ENCODE results near the gene C22orf15. TPM values are rescaled to one million over a fixed set of nuclear protein-coding genes. Genes with fewer than 3 reads are reported as not detected.
A peak's percentile ranks its signal among the peaks of the same experiment; 100 is the strongest.

Gene C22orf15
- total RNA-seq, 1 experiment from 2014 or later: not detected

GRCh38 chr22:23743303-23743705 is 19.5 kb upstream of the C22orf15 start:
- H3K36me3 ChIP-seq (ENCODE audit: control insufficient read depth in 1 of 2, insufficient read depth in 2 of 2, low read length in 2 of 2): peaks cover 0 to 8% of the 10 kb centered on the region in 2 experiments; a peak in 2 of 4 replicates
- no peak overlapping the region for H3K4me3 ChIP-seq (replicated peaks in 1 of 2; ENCODE audit: low read depth in 1 of 2, low read length in 2 of 2)
- no peak overlapping the region for H2AFZ ChIP-seq (ENCODE audit: low read depth, low read length, poor library complexity, severe bottlenecking)
- no peak for TF ChIP-seq ZFX (IDR thresholded peaks at IDR 0.05)
- TF ChIP-seq CBX3 (IDR thresholded peaks at IDR 0.05; ENCODE audit: low read depth): no peak
- TF ChIP-seq EGR1 (IDR thresholded peaks at IDR 0.05; ENCODE audit: low read depth): no peak
- no peak for TF ChIP-seq EZH2phosphoT487 (IDR thresholded peaks at IDR 0.05; ENCODE audit: borderline replicate concordance)
- TF ChIP-seq POLR2A (IDR thresholded peaks at IDR 0.05; ENCODE audit: borderline replicate concordance, extremely low read depth, insufficient read depth, insufficient read length): no peak
- no peak for TF ChIP-seq ZNF274 (IDR thresholded peaks at IDR 0.05; ENCODE audit: low read depth, low read length)
- TF ChIP-seq YY1 (IDR thresholded peaks at IDR 0.05; ENCODE audit: extremely low read depth, insufficient replicate concordance, low read depth, low read length): no peak
- no peak for TF ChIP-seq SIN3A (IDR thresholded peaks at IDR 0.05; ENCODE audit: low read depth)
- BruUV-seq (replicated peaks): TSS peak; percentile 12
- no peak for DNase-seq (ENCODE audit: low read depth, low spot score)
- intact Hi-C loops (cut with micrococcal nuclease): no loop called here
- no peaks in the 10 kb centered on the region for H3K79me2 ChIP-seq (ENCODE audit: insufficient read depth, low read length)
- no peaks in the 10 kb centered on the region for H4K20me1 ChIP-seq (ENCODE audit: insufficient read depth)
- H3K4me1 ChIP-seq (ENCODE audit: control insufficient read depth in 1 of 2, insufficient read depth in 2 of 2, low read length in 2 of 2): no peaks in the 10 kb centered on the region
- H3K4me2 ChIP-seq (ENCODE audit: low read length): no peak overlapping the region
- no peaks in the 10 kb centered on the region for H3K9me2 ChIP-seq (ENCODE audit: insufficient read depth)
- ChIA-PET POLR2A (no interaction called here), CTCF (no interaction called here), RAD21 (ENCODE audit: low non-redundant PET in 1 of 2, low total read pairs in 2 of 2, uncharacterized antibody in 2 of 2, unreplicated experiment in 2 of 2) (no interaction called here)
- H3K9me3 ChIP-seq (ENCODE audit: control insufficient read depth in 1 of 2, insufficient read depth in 1 of 2, low read depth in 1 of 2, low read length in 2 of 2): no peaks in the 10 kb centered on the region
- ATAC-seq: no peak
- no peaks in the 10 kb centered on the region for H3K27me3 ChIP-seq (ENCODE audit: insufficient read depth, low read length)
- no peak overlapping the region for H3K27ac ChIP-seq (ENCODE audit: low read depth, low read length)
- no peak overlapping the region for H3K9ac ChIP-seq (ENCODE audit: low read length)

- Histone ChIP-seq H3K27ac (ENCODE audit: low read depth, low read length) (no peak overlapping the region), H3K9me2 (ENCODE audit: insufficient read depth) (no peaks in the 10 kb centered on the region), H3K27me3 (ENCODE audit: insufficient read depth, low read length) (no peaks in the 10 kb centered on the region), H3K79me2 (ENCODE audit: insufficient read depth, low read length) (no peaks in the 10 kb centered on the region), H3K36me3 (ENCODE audit: control insufficient read depth in 1 of 2, insufficient read depth in 2 of 2, low read length in 2 of 2) (peaks cover 0 to 8% of the 10 kb centered on the region in 2 experiments; a peak in 2 of 4 replicates), H3K4me3 (replicated peaks in 1 of 2; ENCODE audit: low read depth in 1 of 2, low read length in 2 of 2) (no peak overlapping the region), H2AFZ (ENCODE audit: low read depth, low read length, poor library complexity, severe bottlenecking) (no peak overlapping the region), H3K4me2 (ENCODE audit: low read length) (no peak overlapping the region), H4K20me1 (ENCODE audit: insufficient read depth) (no peaks in the 10 kb centered on the region), H3K4me1 (ENCODE audit: control insufficient read depth in 1 of 2, insufficient read depth in 2 of 2, low read length in 2 of 2) (no peaks in the 10 kb centered on the region), H3K9me3 (ENCODE audit: control insufficient read depth in 1 of 2, insufficient read depth in 1 of 2, low read depth in 1 of 2, low read length in 2 of 2) (no peaks in the 10 kb centered on the region), H3K9ac (ENCODE audit: low read length) (no peak overlapping the region)
- POLR2A ChIA-PET: no interaction called here
- DNase-seq (ENCODE audit: low read depth, low spot score) (no peak), ATAC-seq (no peak)
- CTCF ChIA-PET: no interaction called here
- no TSS peak for BruUV-seq (replicated peaks)
- intact Hi-C loops (cut with micrococcal nuclease): no loop called here
- RAD21 ChIA-PET (ENCODE audit: low non-redundant PET in 1 of 2, low total read pairs in 2 of 2, uncharacterized antibody in 2 of 2, unreplicated experiment in 2 of 2): no interaction called here
- no peak for TF ChIP-seq SRF (IDR thresholded peaks at IDR 0.05; ENCODE audit: low read depth)
- no peak for TF ChIP-seq SIN3A (IDR thresholded peaks at IDR 0.05; ENCODE audit: low read depth)
- TF ChIP-seq EGR1 (IDR thresholded peaks at IDR 0.05; ENCODE audit: low read depth): no peak
- TF ChIP-seq MAX (IDR thresholded peaks at IDR 0.05): no peak
- no peak for TF ChIP-seq RAD21 (IDR thresholded peaks at IDR 0.05; ENCODE audit: low read depth)
- no peak for TF ChIP-seq EZH2phosphoT487 (IDR thresholded peaks at IDR 0.05; ENCODE audit: borderline replicate concordance)
- no peak for TF ChIP-seq FOSL1 (IDR thresholded peaks at IDR 0.05; ENCODE audit: low read depth)
- TF ChIP-seq ZFX (IDR thresholded peaks at IDR 0.05): no peak
- no peak for TF ChIP-seq ELF1 (IDR thresholded peaks at IDR 0.05; ENCODE audit: borderline replicate concordance, low read depth)
These were observed 18.8 kb upstream of the C22orf15 start for GRCh38 chr22:23744001-23744400.
